ENCODE measurements around the gene NRN1. TPM values are rescaled to one million over a fixed set of nuclear protein-coding genes. Genes with fewer than 3 reads are reported as not detected.

NRN1 gene
- total and polyA plus RNA-seq, 8 donors = 0.45 to 9.8 (median 4.4) TPM; not detected in 2

GRCh38 chr6:6007366-6008088, 802 bp upstream of the NRN1 start:
- Histone ChIP-seq H3K9me3 (peaks cover 0 to 26% (median 10%) of the 10 kb centered on the region in 4 donors), H3K4me1 (peaks cover 39 to 60% (median 53%) of the 10 kb centered on the region in 4 donors), H3K4me3 (peak overlapping the region; percentile 28 to 53 (median 42)), H3K36me3 (no peaks in the 10 kb centered on the region), H3K27me3 (peaks cover 53 to 99% (median 81%) of the 10 kb centered on the region in 3 donors), H3K27ac (peak overlapping the region in 4 of 5 donors; percentile 32 to 70 (median 52))
- intact Hi-C loops (cut with DNase I; ENCODE audit: low total_unique reads) = no loop called here
- peak in 1 of 2 donors; percentile 64 for DNase-seq
- 2 to 9% (median 5%) methylated on average over 34 to 57 of the region's 57 CpGs for WGBS, 5 donors
- TF ChIP-seq POLR2AphosphoS5 (IDR thresholded peaks at IDR 0.05) (no peak), POLR2A (IDR thresholded peaks at IDR 0.05) (no peak), EP300 (IDR thresholded peaks at IDR 0.05) (no peak)
- TF ChIP-seq, protein P1, sequence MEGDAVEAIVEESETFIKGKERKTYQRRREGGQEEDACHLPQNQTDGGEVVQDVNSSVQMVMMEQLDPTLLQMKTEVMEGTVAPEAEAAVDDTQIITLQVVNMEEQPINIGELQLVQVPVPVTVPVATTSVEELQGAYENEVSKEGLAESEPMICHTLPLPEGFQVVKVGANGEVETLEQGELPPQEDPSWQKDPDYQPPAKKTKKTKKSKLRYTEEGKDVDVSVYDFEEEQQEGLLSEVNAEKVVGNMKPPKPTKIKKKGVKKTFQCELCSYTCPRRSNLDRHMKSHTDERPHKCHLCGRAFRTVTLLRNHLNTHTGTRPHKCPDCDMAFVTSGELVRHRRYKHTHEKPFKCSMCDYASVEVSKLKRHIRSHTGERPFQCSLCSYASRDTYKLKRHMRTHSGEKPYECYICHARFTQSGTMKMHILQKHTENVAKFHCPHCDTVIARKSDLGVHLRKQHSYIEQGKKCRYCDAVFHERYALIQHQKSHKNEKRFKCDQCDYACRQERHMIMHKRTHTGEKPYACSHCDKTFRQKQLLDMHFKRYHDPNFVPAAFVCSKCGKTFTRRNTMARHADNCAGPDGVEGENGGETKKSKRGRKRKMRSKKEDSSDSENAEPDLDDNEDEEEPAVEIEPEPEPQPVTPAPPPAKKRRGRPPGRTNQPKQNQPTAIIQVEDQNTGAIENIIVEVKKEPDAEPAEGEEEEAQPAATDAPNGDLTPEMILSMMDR (IDR thresholded peaks at IDR 0.05) = no peak

- Histone ChIP-seq H3K4me1 (peaks cover 44 to 70% (median 61%) of the 10 kb centered on the region in 4 donors), H3K27ac (peak overlapping the region in 1 of 5 donors; percentile 70), H3K4me3 (peak overlapping the region; percentile 28 to 53 (median 42)), H3K9me3 (peaks cover 0 to 33% (median 17%) of the 10 kb centered on the region in 4 donors), H3K27me3 (peaks cover 63 to 100% (median 96%) of the 10 kb centered on the region in 3 donors), H3K36me3 (no peaks in the 10 kb centered on the region)
- intact Hi-C loops (cut with DNase I; ENCODE audit: low total_unique reads) = no loop called here
- whole genome bisulfite sequencing, 5 donors = 6 to 12% (median 10%) methylated on average over 10 of the region's 10 CpGs
- DNase-seq = no peak
- no peak for TF ChIP-seq POLR2A (IDR thresholded peaks at IDR 0.05)
- TF ChIP-seq POLR2AphosphoS5 (IDR thresholded peaks at IDR 0.05) = no peak
- TF ChIP-seq, protein P1 (IDR thresholded peaks at IDR 0.05) = no peak
- no peak for TF ChIP-seq EP300 (IDR thresholded peaks at IDR 0.05)
Observed at GRCh38 chr6:6006006-6006427, 708 bp downstream of the NRN1 start.

DNA sequence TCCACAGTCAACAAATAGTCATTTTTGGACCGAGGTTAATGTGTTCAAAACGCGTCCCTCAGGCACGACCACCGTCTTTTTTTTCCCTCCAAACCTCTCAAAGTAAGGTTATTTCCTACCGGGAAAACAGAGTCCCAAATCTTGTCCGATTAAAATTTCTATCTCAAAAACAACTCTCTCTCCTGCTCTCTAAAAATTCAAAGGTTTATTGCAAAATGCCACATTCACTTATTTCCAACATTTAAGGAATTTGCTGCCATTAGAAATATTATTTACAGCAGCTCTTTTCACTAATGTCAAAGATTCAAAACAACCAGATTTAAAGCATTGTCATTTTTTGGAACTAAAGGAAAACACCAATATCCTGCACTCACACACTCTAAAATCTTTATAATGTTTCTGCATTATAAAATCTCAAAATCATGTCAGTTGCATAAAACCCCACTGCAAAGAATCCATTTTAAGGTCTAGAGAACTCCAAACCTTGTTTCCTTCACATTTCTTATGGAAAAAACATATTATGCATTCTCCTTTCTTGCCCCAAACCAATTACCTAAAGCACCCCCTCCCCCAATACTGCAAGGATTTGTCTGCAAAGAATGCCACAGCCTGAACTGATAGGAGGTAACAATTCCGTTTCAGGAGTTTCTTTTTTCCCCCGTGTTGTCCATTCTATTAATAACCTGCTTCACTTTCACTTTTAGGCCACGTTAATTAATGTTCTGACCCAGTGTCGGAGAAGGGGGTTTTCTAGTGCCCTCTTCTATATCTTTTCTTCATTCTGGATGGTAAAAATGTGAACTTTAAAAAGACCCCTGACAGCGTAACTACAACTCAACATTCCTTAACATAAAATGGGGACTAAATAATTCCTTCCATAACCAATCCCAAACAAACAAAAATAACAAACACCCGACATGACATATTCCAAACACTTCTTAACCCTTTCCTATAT, 1.4 kb downstream of the NRN1 start:
- Histone ChIP-seq H3K4me3 (peak overlapping the region; percentile 30 to 53 (median 42)), H3K36me3 (no peaks in the 10 kb centered on the region), H3K27me3 (peaks cover 63 to 100% (median 97%) of the 10 kb centered on the region in 3 donors), H3K4me1 (peaks cover 44 to 70% (median 61%) of the 10 kb centered on the region in 4 donors), H3K27ac (peak overlapping the region in 1 of 5 donors; percentile 0), H3K9me3 (peaks cover 0 to 35% (median 18%) of the 10 kb centered on the region in 4 donors)
- intact Hi-C loops (cut with DNase I; ENCODE audit: low total_unique reads) = no loop called here
- WGBS, 5 donors = 8 to 11% (median 10%) methylated on average over 13 of the region's 13 CpGs
- TF ChIP-seq POLR2A (IDR thresholded peaks at IDR 0.05) (no peak), POLR2AphosphoS5 (IDR thresholded peaks at IDR 0.05) (no peak), EP300 (IDR thresholded peaks at IDR 0.05) (no peak)
- TF ChIP-seq, protein P1 (IDR thresholded peaks at IDR 0.05) = no peak
- DNase-seq = no peak

All from stomach (tissue), 9 donors.